ENCODE measurements around the gene SLC17A1.

SLC17A1 gene

GRCh38 chr6:25787428-25787827, 44.4 kb downstream of the SLC17A1 start:
- no peak for DNase-seq (ENCODE audit: extremely low read depth, low read depth)
- TF ChIP-seq CTCF (IDR thresholded peaks at IDR 0.05; ENCODE audit: low read depth, low read length), result no peak

GRCh38 chr6:25781134-25781533, 50.7 kb downstream of the SLC17A1 start:
- TF ChIP-seq CTCF (IDR thresholded peaks at IDR 0.05; ENCODE audit: low read depth, low read length), result no peak

GRCh38 chr6:25777856-25778649, 53.8 kb downstream of the SLC17A1 start:
- DNase-seq (ENCODE audit: extremely low read depth, low read depth), result no peak
- no peak for TF ChIP-seq CTCF (IDR thresholded peaks at IDR 0.05; ENCODE audit: low read depth, low read length)

More at GRCh38 chr6:25781134-25781533, 50.7 kb downstream of the SLC17A1 start:
- no peak for DNase-seq (ENCODE audit: extremely low read depth, low read depth)

GRCh38 chr6:25777031-25777430, 54.8 kb downstream of the SLC17A1 start:
- no peak for TF ChIP-seq CTCF (IDR thresholded peaks at IDR 0.05; ENCODE audit: low read depth, low read length)
- no peak for DNase-seq (ENCODE audit: extremely low read depth, low read depth)

GRCh38 chr6:25774120-25774715, 57.6 kb downstream of the SLC17A1 start:
- TF ChIP-seq CTCF (IDR thresholded peaks at IDR 0.05; ENCODE audit: low read depth, low read length), result no peak
- DNase-seq (ENCODE audit: extremely low read depth, low read depth), result no peak

GRCh38 chr6:25769983-25770382, 61.9 kb downstream of the SLC17A1 start:
- DNase-seq (ENCODE audit: extremely low read depth, low read depth), result no peak
- TF ChIP-seq CTCF (IDR thresholded peaks at IDR 0.05; ENCODE audit: low read depth, low read length), result no peak

GRCh38 chr6:25768566-25768965, 63.3 kb downstream of the SLC17A1 start:
- TF ChIP-seq CTCF (IDR thresholded peaks at IDR 0.05; ENCODE audit: low read depth, low read length), result no peak
- DNase-seq (ENCODE audit: extremely low read depth, low read depth), result no peak
